HepG2 (cell line): Measurements from ENCODE around the gene STKLD1. TPM values are rescaled to one million over a fixed set of nuclear protein-coding genes. Genes with fewer than 3 reads are reported as not detected.

Experiments
- ARID5B ChIP-seq: IDR thresholded peaks from 2 replicates; pipeline ENCODE4 v1.4.0; 2020; ENCODE audit warnings: mild to moderate bottlenecking, missing genetic modification reagents
- BCL6 ChIP-seq: IDR thresholded peaks from 2 replicates; pipeline ENCODE4 v1.6.1; 2016; ENCODE audit warnings: missing genetic modification reagents, missing compliant biosample characterization
- DBP ChIP-seq: sonication (generic); formaldehyde crosslinking; IDR thresholded peaks from 2 replicates; pipeline ENCODE4 v1.4.0; 2020; ENCODE audit warnings: missing genetic modification reagents; ENCODE audit errors: not compliant biosample characterization
- HDAC2 ChIP-seq: sonication (generic); formaldehyde crosslinking; IDR thresholded peaks from 2 replicates; pipeline ENCODE4 v1.4.0; 2020; ENCODE audit warnings: missing genetic modification reagents
- HNRNPK ChIP-seq: fragments of 200-400 bp; formaldehyde crosslinking; IDR thresholded peaks from 2 replicates; pipeline ENCODE4 v1.6.1; 2018; ENCODE audit warnings: low read length, low read depth, moderate library complexity, mild to moderate bottlenecking; ENCODE audit not compliant: poor library complexity, severe bottlenecking
- KDM2A ChIP-seq: sonication (generic); formaldehyde crosslinking; IDR thresholded peaks from 2 replicates; pipeline ENCODE4 v1.4.0; 2020; ENCODE audit warnings: low read depth, missing genetic modification reagents, borderline replicate concordance
- KDM5A ChIP-seq: fragments of 200-600 bp; sonication (generic); IDR thresholded peaks from 2 replicates; pipeline ENCODE4 v1.7.0; 2018; ENCODE audit warnings: antibody characterized with exemption, mild to moderate bottlenecking, low read length, borderline replicate concordance
- NFYC ChIP-seq: IDR thresholded peaks from 2 replicates; pipeline ENCODE4 v1.6.1; 2016; ENCODE audit warnings: missing genetic modification reagents, missing compliant biosample characterization
- SALL2 ChIP-seq: sonication (generic); formaldehyde crosslinking; IDR thresholded peaks from 2 replicates; pipeline ENCODE4 v1.8.1; 2023; ENCODE audit warnings: mild to moderate bottlenecking, missing genetic modification reagents, inconsistent platforms
- SP140L ChIP-seq: sonication (generic); formaldehyde crosslinking; IDR thresholded peaks from 2 replicates; pipeline ENCODE4 v1.4.0; 2020; ENCODE audit warnings: missing genetic modification reagents, borderline replicate concordance
- ZBTB7B ChIP-seq: sonication (generic); formaldehyde crosslinking; IDR thresholded peaks from 2 replicates; pipeline ENCODE4 v1.4.0; 2020; ENCODE audit warnings: missing genetic modification reagents
- ZNF138 ChIP-seq: sonication (generic); formaldehyde crosslinking; IDR thresholded peaks from 2 replicates; pipeline ENCODE4 v1.5.0; 2020; ENCODE audit warnings: mild to moderate bottlenecking, low read depth, missing genetic modification reagents
- ZNF256 ChIP-seq: sonication (generic); formaldehyde crosslinking; conservative IDR thresholded peaks from 2 replicates; pipeline ENCODE4 v1.4.0; 2020; ENCODE audit warnings: missing genetic modification reagents
- ZNF431 ChIP-seq: sonication (generic); formaldehyde crosslinking; IDR thresholded peaks from 2 replicates; pipeline ENCODE4 v1.9.0; 2022; ENCODE audit warnings: missing genetic modification reagents, low read depth, mild to moderate bottlenecking, borderline replicate concordance
- ZNF484 ChIP-seq: sonication (generic); formaldehyde crosslinking; IDR thresholded peaks from 2 replicates; pipeline ENCODE4 v1.5.1; 2020; ENCODE audit warnings: mild to moderate bottlenecking, low read depth, missing genetic modification reagents, borderline replicate concordance
- ZNF776 ChIP-seq: sonication (generic); formaldehyde crosslinking; IDR thresholded peaks from 2 replicates; pipeline ENCODE4 v1.4.0; 2020; ENCODE audit warnings: mild to moderate bottlenecking, missing genetic modification reagents
- ZNF788 ChIP-seq: sonication (generic); formaldehyde crosslinking; IDR thresholded peaks from 2 replicates; pipeline ENCODE4 v1.5.0; 2020; ENCODE audit warnings: mild to moderate bottlenecking, missing genetic modification reagents, borderline replicate concordance
- ZNF891 ChIP-seq: sonication (generic); formaldehyde crosslinking; IDR thresholded peaks from 2 replicates; pipeline ENCODE4 v1.5.0; 2020; ENCODE audit warnings: mild to moderate bottlenecking, missing genetic modification reagents
- ZSCAN29 ChIP-seq: sonication (generic); formaldehyde crosslinking; conservative IDR thresholded peaks from 2 replicates; pipeline ENCODE4 v1.4.0; 2020; ENCODE audit warnings: mild to moderate bottlenecking, missing genetic modification reagents
- polyA plus RNA-seq, 8 experiments: library from polyadenylated mRNA; depleted of rRNA in 3 of 8; stranded (reverse) in 7 of 8; unstranded in 1 of 8; fragments of >200 nt; fragmentation: Illumina TruSeq in 4 of 8; extraction: Trizol in 4 of 8; gene quantifications; 2 replicates each; pipeline versions ENCODE4 v1.2.1 to v1.2.3, GENCODE V29; 2011 to 2016; ENCODE audit warnings: low read depth in 4 of 8, missing spikeins in 1 of 8, mixed read lengths in 1 of 8; ENCODE audit not compliant: insufficient read depth in 1 of 8
- total RNA-seq, 5 experiments: library from RNA; depleted of rRNA; stranded (reverse); fragments of >200 nt; fragmentation: Illumina TruSeq; extraction: Trizol; gene quantifications; 2 replicates each; pipeline ENCODE4 v1.2.3, GENCODE V29; 2016; ENCODE audit warnings: low read depth in 1 of 5
- TF ChIP-seq, protein P1 (sequence below): sonication (generic); formaldehyde crosslinking; IDR thresholded peaks from 2 replicates; pipeline ENCODE4 v1.8.0; 2022; ENCODE audit warnings: mild to moderate bottlenecking, missing genetic modification reagents, moderate library complexity

STKLD1 gene
- total and polyA plus RNA-seq, 2 of the 13 experiments (the other 11 are each of a cell fraction or from before 2014, with no cell fraction given) = 1.5 to 2.2 TPM

- TF ChIP-seq SP140L (CRISPR knock-in tag) = no peak
- no peak for TF ChIP-seq KDM5A
- peak; percentile 33; the same call in 1 of the 2 replicates for TF ChIP-seq ZNF891 (CRISPR knock-in tag)
- no peak; the same call in 1 of the 2 replicates for TF ChIP-seq ZNF484 (CRISPR knock-in tag)
- TF ChIP-seq SALL2 (CRISPR knock-in tag) = peak; percentile 70
- peak; percentile 49; the same call in 1 of the 2 replicates for TF ChIP-seq ZNF138 (CRISPR knock-in tag)
- no peak; the same call in 1 of the 2 replicates for TF ChIP-seq NFYC
- peak; percentile 13; the same call in 1 of the 2 replicates for TF ChIP-seq HDAC2 (CRISPR knock-in tag)
- no peak for TF ChIP-seq DBP
- TF ChIP-seq, protein P1, sequence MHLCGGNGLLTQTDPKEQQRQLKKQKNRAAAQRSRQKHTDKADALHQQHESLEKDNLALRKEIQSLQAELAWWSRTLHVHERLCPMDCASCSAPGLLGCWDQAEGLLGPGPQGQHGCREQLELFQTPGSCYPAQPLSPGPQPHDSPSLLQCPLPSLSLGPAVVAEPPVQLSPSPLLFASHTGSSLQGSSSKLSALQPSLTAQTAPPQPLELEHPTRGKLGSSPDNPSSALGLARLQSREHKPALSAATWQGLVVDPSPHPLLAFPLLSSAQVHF = no peak
- 0 out of 2 replicates have a peak, but pooled peaks have one; percentile 40 for TF ChIP-seq KDM2A
- peak; percentile 33 for TF ChIP-seq HNRNPK
- TF ChIP-seq ZBTB7B (CRISPR knock-in tag) = peak; percentile 76; the same call in 1 of the 2 replicates
- peak; percentile 50 for TF ChIP-seq BCL6
- TF ChIP-seq ZSCAN29 (CRISPR knock-in tag) = peak; percentile 72; the same call in 1 of the 2 replicates
- peak; percentile 55; the same call in 1 of the 2 replicates for TF ChIP-seq ZNF776
- no peak for TF ChIP-seq ARID5B (CRISPR knock-in tag)
- TF ChIP-seq ZNF431 = peak; percentile 31; the same call in 1 of the 2 replicates
- no peak for TF ChIP-seq ZNF256 (CRISPR knock-in tag)
- TF ChIP-seq ZNF788 (CRISPR knock-in tag) = peak; percentile 17; the same call in 1 of the 2 replicates
Measured at GRCh38 chr9:133375724-133376654, at the start of gene STKLD1, which contains the start of gene SURF4 (continued).
